ENCODE results near the gene SLC16A8.

Gene SLC16A8

DNA sequence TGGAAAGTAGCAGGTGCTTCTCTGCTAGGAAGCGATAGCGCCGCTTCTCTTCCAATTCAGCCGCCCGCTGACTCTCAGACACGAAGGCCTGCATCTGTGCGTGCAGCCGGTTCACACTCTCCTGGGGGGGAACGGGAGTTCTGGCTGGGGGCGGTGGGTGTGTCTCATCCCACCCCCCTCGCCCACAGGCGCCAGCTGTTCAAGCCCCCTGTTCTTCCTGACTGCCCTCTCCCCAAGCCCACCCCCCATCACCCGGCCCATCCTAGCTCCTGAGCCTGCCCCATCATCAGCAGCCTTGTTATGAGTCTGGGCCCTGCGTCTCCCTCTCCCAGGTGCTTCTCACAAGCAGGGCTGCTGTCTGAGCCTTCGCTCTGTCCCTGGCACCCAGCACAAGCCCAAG, 13.1 kb upstream of the SLC16A8 start:
- TF ChIP-seq ZNF600 (tag by site-specific recombination; IDR thresholded peaks at IDR 0.05) (no peak), KLF9 (tag by site-specific recombination; IDR thresholded peaks at IDR 0.05; ENCODE audit: low read depth) (no peak), IKZF3 (tag by site-specific recombination; IDR thresholded peaks at IDR 0.05) (no peak)
- no peaks in the 10 kb centered on the region; the same call in 1 of the 2 replicates for H3K4me1 ChIP-seq (ENCODE audit: control insufficient read depth, insufficient read depth, low read length)
- ChIA-PET CTCF (interaction anchor here (0.7 to 1.9 kb wide), 3 partner anchors 17 to 619 kb away, joined by 3 to 5 read pairs (median 3); no protein-coding TSS in a partner anchor), POLR2A (interaction anchor here (1.6 kb wide), 1 partner anchor 17 kb away, joined by 4 read pairs; no protein-coding TSS in a partner anchor)
- H3K27ac ChIP-seq (ENCODE audit: extremely low read depth, low read depth, low read length): no peak overlapping the region
- no peak overlapping the region for H3K4me3 ChIP-seq (ENCODE audit: low read depth, low read length)
- no peaks in the 10 kb centered on the region for H3K9me3 ChIP-seq (ENCODE audit: control insufficient read depth, insufficient read depth, low read depth, low read length)
- no peaks in the 10 kb centered on the region for H3K36me3 ChIP-seq (ENCODE audit: control insufficient read depth in 2 of 2, insufficient read depth in 1 of 2, low read length in 2 of 2)

GRCh38 chr22:38089474-38089851, 5.5 kb upstream of the SLC16A8 start:
- no peaks in the 10 kb centered on the region for H3K4me1 ChIP-seq (ENCODE audit: control insufficient read depth, insufficient read depth, low read length)
- ChIA-PET POLR2A (no interaction called here), CTCF (interaction anchor here (0.6 to 3.3 kb wide), 3 partner anchors 12 to 26 kb away, joined by 3 to 23 read pairs (median 3); no protein-coding TSS in a partner anchor)
- peaks cover 0 to 9% of the 10 kb centered on the region in 2 experiments; a peak in 2 of 3 replicates for H3K36me3 ChIP-seq (ENCODE audit: control insufficient read depth in 2 of 2, insufficient read depth in 1 of 2, low read length in 2 of 2)
- no peak overlapping the region for H3K27ac ChIP-seq (ENCODE audit: extremely low read depth, low read depth, low read length)
- no peak overlapping the region for H3K4me3 ChIP-seq (ENCODE audit: low read depth, low read length)
- TF ChIP-seq ZNF221 (tag by site-specific recombination; IDR thresholded peaks at IDR 0.05; ENCODE audit: borderline replicate concordance) (no peak), ZSCAN30 (tag by site-specific recombination; IDR thresholded peaks at IDR 0.05) (no peak), ZNF585B (tag by site-specific recombination; IDR thresholded peaks at IDR 0.05) (no peak), ZNF654 (tag by site-specific recombination; IDR thresholded peaks at IDR 0.05; ENCODE audit: low read depth) (no peak), ZNF223 (tag by site-specific recombination; IDR thresholded peaks at IDR 0.05) (no peak), ZNF837 (tag by site-specific recombination; IDR thresholded peaks at IDR 0.05) (no peak), KLF1 (tag by site-specific recombination; IDR thresholded peaks at IDR 0.05) (no peak), ZNF350 (tag by site-specific recombination; IDR thresholded peaks at IDR 0.05) (no peak), ZNF2 (tag by site-specific recombination; IDR thresholded peaks at IDR 0.05) (no peak), ZNF211 (tag by site-specific recombination; IDR thresholded peaks at IDR 0.05; ENCODE audit: low read depth) (no peak)
- TF ChIP-seq, protein P1, sequence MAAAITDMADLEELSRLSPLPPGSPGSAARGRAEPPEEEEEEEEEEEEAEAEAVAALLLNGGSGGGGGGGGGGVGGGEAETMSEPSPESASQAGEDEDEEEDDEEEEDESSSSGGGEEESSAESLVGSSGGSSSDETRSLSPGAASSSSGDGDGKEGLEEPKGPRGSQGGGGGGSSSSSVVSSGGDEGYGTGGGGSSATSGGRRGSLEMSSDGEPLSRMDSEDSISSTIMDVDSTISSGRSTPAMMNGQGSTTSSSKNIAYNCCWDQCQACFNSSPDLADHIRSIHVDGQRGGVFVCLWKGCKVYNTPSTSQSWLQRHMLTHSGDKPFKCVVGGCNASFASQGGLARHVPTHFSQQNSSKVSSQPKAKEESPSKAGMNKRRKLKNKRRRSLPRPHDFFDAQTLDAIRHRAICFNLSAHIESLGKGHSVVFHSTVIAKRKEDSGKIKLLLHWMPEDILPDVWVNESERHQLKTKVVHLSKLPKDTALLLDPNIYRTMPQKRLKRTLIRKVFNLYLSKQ (tag by site-specific recombination; IDR thresholded peaks at IDR 0.05; ENCODE audit: borderline replicate concordance): no peak
- H3K9me3 ChIP-seq (ENCODE audit: control insufficient read depth, insufficient read depth, low read depth, low read length): no peaks in the 10 kb centered on the region

DNA sequence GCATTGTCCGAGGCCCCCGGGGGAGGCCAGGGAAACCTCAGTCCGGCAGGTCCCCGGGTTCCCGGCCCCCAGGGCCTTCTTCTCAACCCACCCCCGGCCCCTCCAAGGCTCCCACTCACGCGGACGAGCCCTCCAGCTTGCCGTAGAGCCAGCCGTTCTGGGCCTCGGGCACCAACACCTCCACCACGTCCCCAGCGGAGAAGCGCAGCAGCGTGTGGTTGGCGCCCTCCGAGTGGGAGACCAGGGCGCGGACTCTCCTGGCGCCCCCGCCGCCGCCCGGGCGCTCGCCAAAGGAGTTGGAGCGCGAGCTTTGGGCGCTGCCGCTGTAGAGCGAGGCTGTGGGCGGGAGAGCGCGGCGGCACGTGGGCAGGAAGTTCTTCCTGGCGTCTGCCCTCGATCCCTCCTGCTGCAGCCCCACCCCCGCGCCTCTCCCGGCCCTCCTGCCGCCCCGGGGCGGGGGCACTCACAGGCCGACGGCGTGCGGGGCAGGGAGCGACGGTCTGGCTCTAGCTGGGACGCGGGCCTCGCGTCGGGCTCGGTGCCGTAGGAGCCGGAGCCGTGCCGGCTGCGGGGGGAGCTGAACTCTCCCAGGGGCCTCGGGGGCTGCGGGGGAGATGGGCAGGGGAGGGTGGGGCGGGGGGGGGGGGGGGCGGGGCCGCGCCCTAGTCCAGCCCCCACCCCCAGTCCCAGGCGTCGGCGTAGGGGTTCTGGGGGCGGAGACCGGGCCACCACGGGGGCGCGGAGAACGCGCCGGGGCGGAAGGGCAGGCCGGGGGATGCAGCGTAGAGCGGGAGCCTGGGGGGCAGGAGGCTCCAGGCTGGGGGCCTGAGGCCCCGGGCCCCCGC, 4.9 kb upstream of the SLC16A8 start:
- Histone ChIP-seq H3K9me3 (ENCODE audit: control insufficient read depth, insufficient read depth, low read depth, low read length) (no peaks in the 10 kb centered on the region), H3K4me3 (ENCODE audit: low read depth, low read length) (no peak overlapping the region), H3K4me1 (ENCODE audit: control insufficient read depth, insufficient read depth, low read length) (no peaks in the 10 kb centered on the region), H3K27ac (ENCODE audit: extremely low read depth, low read depth, low read length) (no peak overlapping the region), H3K36me3 (ENCODE audit: control insufficient read depth in 2 of 2, insufficient read depth in 1 of 2, low read length in 2 of 2) (peaks cover 0 to 9% of the 10 kb centered on the region in 2 experiments; a peak in 2 of 3 replicates)
- ChIA-PET POLR2A (no interaction called here), CTCF (interaction anchor here (0.6 to 1.1 kb wide), 2 partner anchors 14 to 26 kb away, joined by 3 read pairs; no protein-coding TSS in a partner anchor)
- no peak for TF ChIP-seq ZNF785 (tag by site-specific recombination; IDR thresholded peaks at IDR 0.05)
- TF ChIP-seq, protein P2, sequence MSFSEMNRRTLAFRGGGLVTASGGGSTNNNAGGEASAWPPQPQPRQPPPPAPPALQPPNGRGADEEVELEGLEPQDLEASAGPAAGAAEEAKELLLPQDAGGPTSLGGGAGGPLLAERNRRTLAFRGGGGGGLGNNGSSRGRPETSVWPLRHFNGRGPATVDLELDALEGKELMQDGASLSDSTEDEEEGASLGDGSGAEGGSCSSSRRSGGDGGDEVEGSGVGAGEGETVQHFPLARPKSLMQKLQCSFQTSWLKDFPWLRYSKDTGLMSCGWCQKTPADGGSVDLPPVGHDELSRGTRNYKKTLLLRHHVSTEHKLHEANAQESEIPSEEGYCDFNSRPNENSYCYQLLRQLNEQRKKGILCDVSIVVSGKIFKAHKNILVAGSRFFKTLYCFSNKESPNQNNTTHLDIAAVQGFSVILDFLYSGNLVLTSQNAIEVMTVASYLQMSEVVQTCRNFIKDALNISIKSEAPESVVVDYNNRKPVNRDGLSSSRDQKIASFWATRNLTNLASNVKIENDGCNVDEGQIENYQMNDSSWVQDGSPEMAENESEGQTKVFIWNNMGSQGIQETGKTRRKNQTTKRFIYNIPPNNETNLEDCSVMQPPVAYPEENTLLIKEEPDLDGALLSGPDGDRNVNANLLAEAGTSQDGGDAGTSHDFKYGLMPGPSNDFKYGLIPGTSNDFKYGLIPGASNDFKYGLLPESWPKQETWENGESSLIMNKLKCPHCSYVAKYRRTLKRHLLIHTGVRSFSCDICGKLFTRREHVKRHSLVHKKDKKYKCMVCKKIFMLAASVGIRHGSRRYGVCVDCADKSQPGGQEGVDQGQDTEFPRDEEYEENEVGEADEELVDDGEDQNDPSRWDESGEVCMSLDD (tag by site-specific recombination; IDR thresholded peaks at IDR 0.05): no peak
- no peak for TF ChIP-seq ZNF585B (tag by site-specific recombination; IDR thresholded peaks at IDR 0.05)
- TF ChIP-seq BCL11A (tag by site-specific recombination; IDR thresholded peaks at IDR 0.05; ENCODE audit: low read depth): no peak
- no peak for TF ChIP-seq ZSCAN30 (tag by site-specific recombination; IDR thresholded peaks at IDR 0.05)
- TF ChIP-seq ZNF354C (tag by site-specific recombination; IDR thresholded peaks at IDR 0.05; ENCODE audit: borderline replicate concordance, low read depth): no peak
- TF ChIP-seq ZNF341 (tag by site-specific recombination; IDR thresholded peaks at IDR 0.05; ENCODE audit: low read depth): no peak
- TF ChIP-seq, protein P3, sequence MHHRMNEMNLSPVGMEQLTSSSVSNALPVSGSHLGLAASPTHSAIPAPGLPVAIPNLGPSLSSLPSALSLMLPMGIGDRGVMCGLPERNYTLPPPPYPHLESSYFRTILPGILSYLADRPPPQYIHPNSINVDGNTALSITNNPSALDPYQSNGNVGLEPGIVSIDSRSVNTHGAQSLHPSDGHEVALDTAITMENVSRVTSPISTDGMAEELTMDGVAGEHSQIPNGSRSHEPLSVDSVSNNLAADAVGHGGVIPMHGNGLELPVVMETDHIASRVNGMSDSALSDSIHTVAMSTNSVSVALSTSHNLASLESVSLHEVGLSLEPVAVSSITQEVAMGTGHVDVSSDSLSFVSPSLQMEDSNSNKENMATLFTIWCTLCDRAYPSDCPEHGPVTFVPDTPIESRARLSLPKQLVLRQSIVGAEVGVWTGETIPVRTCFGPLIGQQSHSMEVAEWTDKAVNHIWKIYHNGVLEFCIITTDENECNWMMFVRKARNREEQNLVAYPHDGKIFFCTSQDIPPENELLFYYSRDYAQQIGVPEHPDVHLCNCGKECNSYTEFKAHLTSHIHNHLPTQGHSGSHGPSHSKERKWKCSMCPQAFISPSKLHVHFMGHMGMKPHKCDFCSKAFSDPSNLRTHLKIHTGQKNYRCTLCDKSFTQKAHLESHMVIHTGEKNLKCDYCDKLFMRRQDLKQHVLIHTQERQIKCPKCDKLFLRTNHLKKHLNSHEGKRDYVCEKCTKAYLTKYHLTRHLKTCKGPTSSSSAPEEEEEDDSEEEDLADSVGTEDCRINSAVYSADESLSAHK (tag by site-specific recombination; IDR thresholded peaks at IDR 0.05): no peak
- TF ChIP-seq ZNF146 (tag by site-specific recombination; IDR thresholded peaks at IDR 0.05): no peak
- TF ChIP-seq, protein P4, sequence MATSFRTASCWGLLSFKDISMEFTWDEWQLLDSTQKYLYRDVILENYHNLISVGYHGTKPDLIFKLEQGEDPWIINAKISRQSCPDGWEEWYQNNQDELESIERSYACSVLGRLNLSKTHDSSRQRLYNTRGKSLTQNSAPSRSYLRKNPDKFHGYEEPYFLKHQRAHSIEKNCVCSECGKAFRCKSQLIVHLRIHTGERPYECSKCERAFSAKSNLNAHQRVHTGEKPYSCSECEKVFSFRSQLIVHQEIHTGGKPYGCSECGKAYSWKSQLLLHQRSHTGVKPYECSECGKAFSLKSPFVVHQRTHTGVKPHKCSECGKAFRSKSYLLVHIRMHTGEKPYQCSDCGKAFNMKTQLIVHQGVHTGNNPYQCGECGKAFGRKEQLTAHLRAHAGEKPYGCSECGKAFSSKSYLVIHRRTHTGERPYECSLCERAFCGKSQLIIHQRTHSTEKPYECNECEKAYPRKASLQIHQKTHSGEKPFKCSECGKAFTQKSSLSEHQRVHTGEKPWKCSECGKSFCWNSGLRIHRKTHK (tag by site-specific recombination; IDR thresholded peaks at IDR 0.05): no peak

Data from HEK293 (cell line).